OCI-LY1 (cell line): ENCODE data around the gene SLC36A2.

ENCODE experiments used
- EZH2 ChIP-seq: fragments of 200-600 bp; sonication (generic), shearing (Covaris generic); IDR thresholded peaks from 2 replicates; pipeline ENCODE4 v1.8.0; 2017; ENCODE audit warnings: borderline replicate concordance, mixed run types, mild to moderate bottlenecking, antibody characterized with exemption, low read length, moderate library complexity, mixed read lengths
- TF ChIP-seq, protein P1 (sequence below): fragments of 200-600 bp; sonication (generic), shearing (Covaris generic); IDR thresholded peaks from 2 replicates; pipeline ENCODE4 v1.5.1; 2017; ENCODE audit warnings: mild to moderate bottlenecking, antibody characterized with exemption, low read length, moderate library complexity, mixed read lengths

DNA sequence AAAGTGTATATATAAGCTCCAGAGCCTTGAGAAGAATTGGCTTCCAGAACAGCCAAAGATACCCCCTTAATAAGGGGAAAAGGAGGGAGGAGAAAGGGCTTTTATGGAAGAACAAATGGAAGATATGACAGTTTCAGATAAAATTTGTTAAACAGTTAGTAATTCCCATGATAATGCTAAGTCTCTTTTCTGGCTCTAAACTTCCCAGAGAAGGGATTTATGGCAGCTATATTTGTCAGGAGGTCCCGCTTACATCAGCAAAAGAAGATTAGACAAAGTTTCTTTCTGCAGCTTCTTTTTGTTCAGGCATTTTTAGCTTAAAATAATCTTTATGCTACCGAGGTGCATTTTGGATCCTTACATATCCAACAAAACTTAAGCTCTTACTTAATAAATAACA lies 29.5 kb downstream of the SLC36A2 start:
- TF ChIP-seq, protein P1, sequence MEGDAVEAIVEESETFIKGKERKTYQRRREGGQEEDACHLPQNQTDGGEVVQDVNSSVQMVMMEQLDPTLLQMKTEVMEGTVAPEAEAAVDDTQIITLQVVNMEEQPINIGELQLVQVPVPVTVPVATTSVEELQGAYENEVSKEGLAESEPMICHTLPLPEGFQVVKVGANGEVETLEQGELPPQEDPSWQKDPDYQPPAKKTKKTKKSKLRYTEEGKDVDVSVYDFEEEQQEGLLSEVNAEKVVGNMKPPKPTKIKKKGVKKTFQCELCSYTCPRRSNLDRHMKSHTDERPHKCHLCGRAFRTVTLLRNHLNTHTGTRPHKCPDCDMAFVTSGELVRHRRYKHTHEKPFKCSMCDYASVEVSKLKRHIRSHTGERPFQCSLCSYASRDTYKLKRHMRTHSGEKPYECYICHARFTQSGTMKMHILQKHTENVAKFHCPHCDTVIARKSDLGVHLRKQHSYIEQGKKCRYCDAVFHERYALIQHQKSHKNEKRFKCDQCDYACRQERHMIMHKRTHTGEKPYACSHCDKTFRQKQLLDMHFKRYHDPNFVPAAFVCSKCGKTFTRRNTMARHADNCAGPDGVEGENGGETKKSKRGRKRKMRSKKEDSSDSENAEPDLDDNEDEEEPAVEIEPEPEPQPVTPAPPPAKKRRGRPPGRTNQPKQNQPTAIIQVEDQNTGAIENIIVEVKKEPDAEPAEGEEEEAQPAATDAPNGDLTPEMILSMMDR: no peak
- TF ChIP-seq EZH2: no peak
